Measurements from ENCODE around the gene TLE1.

DNA sequence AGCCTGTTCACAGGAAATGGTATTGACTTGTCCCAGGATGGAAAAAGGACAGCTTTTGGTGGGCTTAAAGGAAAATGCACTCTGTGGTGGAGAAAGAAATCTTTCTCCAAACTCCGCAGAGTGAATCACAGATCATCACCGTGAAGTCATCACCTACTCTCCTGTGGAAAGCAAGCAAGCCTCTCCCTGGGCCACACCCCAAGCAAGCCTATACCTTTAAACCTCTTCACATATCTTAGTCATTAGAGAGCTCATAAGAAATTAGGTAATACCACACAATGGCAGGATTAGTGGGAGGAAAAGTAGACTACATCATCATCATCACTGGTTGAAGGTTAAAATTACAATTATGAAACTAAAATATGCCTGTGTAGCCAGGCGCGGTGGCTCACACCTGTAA, 23.2 kb downstream of the TLE1 start:
- TF ChIP-seq GATA2 (IDR thresholded peaks at IDR 0.05; ENCODE audit: low read depth, low read length) (no peak), GATA3 (IDR thresholded peaks at IDR 0.05; ENCODE audit: low read depth, low read length) (no peak)

Data from SH-SY5Y (cell line).